GM18520 (cell line): ENCODE data around the gene SYTL3.

Source experiments
- ATAC-seq: cut with Tn5 transposase; IDR thresholded peaks from one replicate; pipeline ENCODE4 v1.9.1; 2021; ENCODE audit not compliant: unreplicated experiment

Gene SYTL3

GRCh38 chr6:158810155-158811095 lies 160.6 kb downstream of the SYTL3 start:
- ATAC-seq, result no peak

GRCh38 chr6:158812611-158813010 lies 162.8 kb downstream of the SYTL3 start:
- ATAC-seq, result no peak

GRCh38 chr6:158813032-158813431 lies 163.2 kb downstream of the SYTL3 start:
- no peak for ATAC-seq
